Chondrocyte (in vitro differentiated cells): ENCODE measurements around the gene PTPRN2. TPM values are rescaled to one million over a fixed set of nuclear protein-coding genes. Genes with fewer than 3 reads are reported as not detected.

Source experiments
- DNase-seq: peaks from one replicate; pipeline ENCODE4 v3.0.0; 2021; ENCODE audit warnings: mixed read lengths, low spot score
- H3K27ac Mint-ChIP-seq: one replicate; pipeline ENCODE4 v1.8.0; 2021; ENCODE audit warnings: mild to moderate bottlenecking, moderate library complexity, mixed read lengths; ENCODE audit not compliant: unreplicated experiment
- H3K27me3 Mint-ChIP-seq: 2 replicates; pipeline ENCODE4 v1.8.0; 2021; ENCODE audit warnings: low read depth, mixed read lengths
- H3K36me3 Mint-ChIP-seq: 2 replicates; pipeline ENCODE4 v1.8.0; 2021; ENCODE audit warnings: low read depth, mixed read lengths
- H3K4me1 Mint-ChIP-seq: 2 replicates; pipeline ENCODE4 v1.8.0; 2021; ENCODE audit warnings: low read depth, mild to moderate bottlenecking, mixed read lengths
- H3K4me3 Mint-ChIP-seq: one replicate; pipeline ENCODE4 v1.8.0; 2021; ENCODE audit warnings: mild to moderate bottlenecking, moderate library complexity, mixed read lengths; ENCODE audit not compliant: unreplicated experiment
- H3K9me3 Mint-ChIP-seq: 2 replicates; pipeline ENCODE4 v1.8.0; 2021; ENCODE audit warnings: low read depth, mixed read lengths
- CTCF ChIP-seq: fragments of 200-600 bp; sonication (generic); IDR thresholded peaks from 2 replicates; pipeline ENCODE4 v1.5.0; 2021; ENCODE audit warnings: antibody characterized with exemption, mild to moderate bottlenecking, moderate library complexity
- total RNA-seq: library from RNA; stranded (reverse); gene quantifications from 3 replicates; pipeline ENCODE4 v1.2.1, GENCODE V29; 2021

Gene PTPRN2
- total RNA-seq, 1 donor from 2014 or later: 0.30 TPM

- H3K36me3 Mint-ChIP-seq: no peaks in the 10 kb centered on the region
- peaks cover 19% of the 10 kb centered on the region for H3K27me3 Mint-ChIP-seq
- no peak for TF ChIP-seq CTCF
- DNase-seq: no peak
- H3K9me3 Mint-ChIP-seq: no peaks in the 10 kb centered on the region
- H3K27ac Mint-ChIP-seq: no peak overlapping the region
- H3K4me3 Mint-ChIP-seq: no peak overlapping the region
- H3K4me1 Mint-ChIP-seq: no peaks in the 10 kb centered on the region
Observed at GRCh38 chr7:158010961-158011693, 576.5 kb downstream of the PTPRN2 start.

GRCh38 chr7:158009886-158010285 lies 577.7 kb downstream of the PTPRN2 start:
- Mint-ChIP-seq H3K27me3 (peaks cover 17% of the 10 kb centered on the region), H3K9me3 (no peaks in the 10 kb centered on the region), H3K4me1 (no peaks in the 10 kb centered on the region), H3K36me3 (no peaks in the 10 kb centered on the region), H3K4me3 (no peak overlapping the region), H3K27ac (no peak overlapping the region)
- TF ChIP-seq CTCF: no peak
- no peak for DNase-seq

- no peaks in the 10 kb centered on the region for H3K9me3 Mint-ChIP-seq
- no peak for DNase-seq
- H3K27me3 Mint-ChIP-seq: peaks cover 17% of the 10 kb centered on the region
- peaks cover 3% of the 10 kb centered on the region for H3K4me1 Mint-ChIP-seq
- no peak for TF ChIP-seq CTCF
- no peaks in the 10 kb centered on the region for H3K36me3 Mint-ChIP-seq
- H3K27ac Mint-ChIP-seq: no peak overlapping the region
- no peak overlapping the region for H3K4me3 Mint-ChIP-seq
Observed at GRCh38 chr7:158008267-158008666, 579.4 kb downstream of the PTPRN2 start.

GRCh38 chr7:158007697-158008257 lies 579.8 kb downstream of the PTPRN2 start:
- Mint-ChIP-seq H3K27me3 (peaks cover 17% of the 10 kb centered on the region), H3K4me3 (no peak overlapping the region), H3K9me3 (no peaks in the 10 kb centered on the region), H3K27ac (no peak overlapping the region), H3K4me1 (peaks cover 3% of the 10 kb centered on the region), H3K36me3 (no peaks in the 10 kb centered on the region)
- no peak for TF ChIP-seq CTCF
- DNase-seq: no peak

GRCh38 chr7:158006841-158007696 lies 580.6 kb downstream of the PTPRN2 start:
- H3K36me3 Mint-ChIP-seq: no peaks in the 10 kb centered on the region
- H3K9me3 Mint-ChIP-seq: no peaks in the 10 kb centered on the region
- H3K27ac Mint-ChIP-seq: no peak overlapping the region
- no peak overlapping the region for H3K4me3 Mint-ChIP-seq
- peaks cover 3% of the 10 kb centered on the region for H3K4me1 Mint-ChIP-seq
- DNase-seq: no peak
- TF ChIP-seq CTCF: no peak
- H3K27me3 Mint-ChIP-seq: peaks cover 16% of the 10 kb centered on the region
